SW 1271 (cell line): Measurements from ENCODE around the gene VCP.
"Not testable (repeated sequence)": the region's sequence is repeated elsewhere in the genome, so short reads cannot be mapped to it uniquely, and the experiment has no call there.

ENCODE experiments used
- DNase-seq, 2 experiments: peaks; one replicate each; lab custom pipeline; 2025; lab: John Stamatoyannopoulos, UW

VCP gene

GRCh38 chr9:35060548-35061207 lies 11.7 kb downstream of the VCP start:
- DNase-seq = no peak

GRCh38 chr9:35059438-35059837 lies 13.0 kb downstream of the VCP start:
- DNase-seq = no peak

DNA sequence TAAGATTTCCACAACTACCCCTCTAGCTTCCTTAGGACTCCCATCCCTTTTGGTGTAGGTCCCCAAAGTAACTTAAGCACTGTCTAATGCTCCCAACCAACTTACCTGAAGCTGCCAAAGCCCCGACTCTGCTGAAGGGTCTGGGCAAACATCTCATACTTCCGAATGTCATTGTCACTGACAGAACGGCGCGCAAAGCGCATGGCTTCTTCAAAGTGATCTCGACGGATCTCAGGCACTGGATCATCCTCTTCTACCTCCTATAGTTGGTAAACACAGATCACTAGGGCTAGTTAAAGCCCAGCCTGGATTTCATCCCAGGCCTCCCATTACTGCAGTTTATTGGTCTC lies 15.2 kb downstream of the VCP start:
- no peak for DNase-seq

- no peak for DNase-seq
These were observed 15.7 kb downstream of the VCP start for GRCh38 chr9:35056571-35057270.

GRCh38 chr9:35054871-35055644 lies 17.4 kb downstream of the VCP start:
- DNase-seq = no peak

GRCh38 chr9:35054185-35054835 lies 18.1 kb downstream of the VCP start:
- DNase-seq = no peak

GRCh38 chr9:35051069-35051967 lies 21.1 kb downstream of the VCP start:
- peak in 1 of 2 experiments; percentile 46 for DNase-seq

- no peak for DNase-seq
These were observed 23.9 kb downstream of the VCP start for GRCh38 chr9:35048511-35048910.

DNA sequence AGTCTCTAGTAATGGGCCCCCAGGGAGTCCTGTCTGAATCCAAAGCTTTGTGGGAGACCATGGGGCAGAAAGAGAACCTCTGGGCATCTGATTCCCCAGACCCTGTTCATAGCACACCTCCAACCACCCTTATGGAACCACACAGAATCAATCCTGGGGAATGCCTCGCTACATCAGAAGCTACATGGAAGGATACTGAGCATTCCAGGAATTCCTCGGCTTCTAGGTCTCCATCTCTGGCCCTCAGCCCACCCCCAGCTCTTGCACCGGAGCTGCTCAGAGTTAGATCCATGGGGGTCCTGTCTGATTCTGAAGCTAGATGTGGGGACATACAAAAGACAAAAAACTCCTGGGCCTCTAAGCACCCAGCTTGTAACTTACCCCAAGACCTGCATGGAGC lies 28.4 kb downstream of the VCP start:
- no peak for DNase-seq

GRCh38 chr9:35042891-35043545 lies 29.4 kb downstream of the VCP start:
- DNase-seq = no peak

DNA sequence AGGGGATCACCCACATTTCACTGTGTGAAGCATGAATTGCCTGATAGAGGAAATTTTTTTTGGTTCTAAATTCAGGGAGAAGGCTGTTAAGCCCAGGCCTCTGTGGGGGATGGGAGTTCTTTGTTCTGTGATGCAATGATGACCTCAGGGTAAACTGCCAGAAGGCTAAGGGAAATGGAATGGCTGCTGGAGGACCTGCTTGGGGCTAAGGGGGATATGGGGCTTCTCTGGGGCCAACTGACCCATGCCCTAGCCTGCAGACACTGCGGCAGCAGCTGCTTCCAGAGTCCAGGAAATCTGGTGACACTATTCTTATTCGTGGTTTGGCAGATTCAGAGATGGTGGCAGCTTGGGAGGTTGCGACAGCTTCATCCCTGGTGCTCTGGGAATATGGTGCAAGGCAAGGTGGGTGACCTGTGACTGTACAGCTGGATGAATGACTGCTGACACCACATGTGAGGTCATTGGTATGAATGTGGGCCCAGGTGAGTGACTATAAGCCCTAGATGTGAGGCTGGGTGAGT lies 30.3 kb downstream of the VCP start:
- DNase-seq = no peak

DNA sequence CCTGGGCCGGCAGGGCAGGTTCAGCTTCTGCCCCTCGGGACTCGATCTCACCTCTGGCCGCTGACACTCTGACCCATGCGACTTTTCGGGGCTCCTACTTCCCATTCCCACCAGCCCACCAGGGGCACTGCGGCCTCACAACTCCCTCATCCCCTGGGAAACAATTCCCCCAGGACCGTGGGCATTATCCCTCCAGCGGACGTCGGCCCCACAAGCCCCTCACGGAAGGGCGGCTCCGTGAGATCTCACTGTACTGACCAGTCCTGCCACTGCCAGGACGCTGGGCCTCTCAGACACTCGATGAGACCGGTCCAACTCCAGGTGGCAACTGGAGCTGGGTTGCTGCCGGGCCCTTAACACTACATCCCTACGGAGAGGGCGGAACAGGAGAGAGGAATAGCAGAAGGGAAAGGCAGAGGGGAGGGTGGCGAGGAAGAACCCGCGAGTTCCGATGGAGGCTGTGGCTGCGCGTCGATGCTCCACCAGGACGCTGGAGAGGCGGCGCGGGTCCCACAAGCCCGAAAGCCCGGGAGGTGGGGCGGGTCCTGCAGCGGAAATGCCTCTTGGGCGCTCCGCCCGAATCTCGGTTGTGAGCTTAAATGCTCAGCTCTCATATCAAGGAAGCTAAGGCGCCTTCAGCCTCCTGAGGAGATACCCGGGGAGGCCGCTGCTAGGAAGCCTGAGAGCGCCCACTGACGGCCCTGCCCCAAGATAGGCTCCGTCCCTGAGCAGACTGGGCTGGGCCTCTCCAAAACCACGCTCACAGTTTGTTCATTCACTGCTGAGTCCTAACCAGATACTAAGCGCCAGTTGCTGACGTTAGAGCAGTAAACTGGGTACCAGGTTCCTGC lies 36.3 kb downstream of the VCP start:
- DNase-seq = no peak

DNA sequence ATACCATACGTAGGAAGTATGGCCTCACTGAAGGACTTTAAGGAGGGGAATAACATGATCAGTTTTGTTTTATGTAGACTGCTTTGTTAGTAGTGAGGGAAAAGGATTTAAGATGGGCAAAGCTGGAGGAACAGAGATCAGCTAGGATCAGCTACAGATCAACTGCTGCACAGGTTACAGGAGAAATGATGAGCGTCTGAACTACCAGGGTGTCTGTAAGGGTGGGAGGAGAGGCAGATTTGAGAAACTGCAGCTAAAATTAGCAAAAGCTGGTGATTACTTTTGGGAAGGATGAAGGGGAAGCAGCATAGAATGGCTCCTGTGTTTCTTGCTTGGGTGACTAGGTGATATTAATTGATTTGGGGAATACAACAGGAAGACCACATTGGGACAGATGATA lies 39.3 kb downstream of the VCP start:
- DNase-seq = no peak

GRCh38 chr9:35029852-35030251 lies 42.6 kb downstream of the VCP start:
- DNase-seq = no peak

GRCh38 chr9:35029241-35029640 lies 43.2 kb downstream of the VCP start:
- DNase-seq = no peak

DNA sequence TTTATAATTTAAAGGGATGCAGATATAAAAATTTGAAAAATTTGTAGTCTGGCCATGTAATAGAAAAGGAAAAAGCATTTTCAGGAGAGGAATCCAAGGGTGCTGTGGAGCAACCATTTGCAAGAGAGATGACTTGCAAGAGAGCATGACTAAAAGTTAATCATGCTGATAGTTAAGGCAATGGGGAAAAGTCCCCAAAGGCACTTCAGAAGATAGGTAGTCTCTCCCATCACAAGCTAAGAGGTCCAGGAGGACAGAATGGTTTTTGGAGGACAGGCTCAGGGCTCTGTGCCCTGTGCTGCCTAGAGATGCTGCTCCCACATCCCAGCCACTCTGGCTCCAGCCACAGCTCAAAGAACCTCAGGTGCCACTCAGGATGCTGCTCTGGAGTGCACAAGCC lies 44.1 kb downstream of the VCP start:
- DNase-seq = no peak

DNA sequence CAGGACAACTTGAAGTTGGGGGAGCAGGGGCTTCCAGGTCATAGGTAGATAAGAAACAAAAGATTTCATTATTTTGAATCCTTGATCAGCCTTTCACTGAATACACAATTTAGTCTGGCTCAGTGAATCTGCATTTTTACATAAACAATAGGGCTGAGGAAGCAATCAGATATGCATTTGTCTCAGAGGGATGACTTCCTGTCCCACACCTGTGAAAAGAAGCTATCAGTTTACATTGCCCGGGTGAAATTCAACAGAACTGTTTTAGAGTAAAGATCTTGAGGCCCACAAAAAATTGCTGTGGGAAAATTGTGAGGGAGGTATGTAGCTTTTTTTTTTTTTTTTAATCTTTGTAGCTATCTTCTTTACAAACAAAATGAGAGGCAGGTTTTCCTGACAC lies 44.6 kb downstream of the VCP start:
- DNase-seq = no peak

GRCh38 chr9:35027374-35027773 lies 45.1 kb downstream of the VCP start:
- no peak for DNase-seq

DNA sequence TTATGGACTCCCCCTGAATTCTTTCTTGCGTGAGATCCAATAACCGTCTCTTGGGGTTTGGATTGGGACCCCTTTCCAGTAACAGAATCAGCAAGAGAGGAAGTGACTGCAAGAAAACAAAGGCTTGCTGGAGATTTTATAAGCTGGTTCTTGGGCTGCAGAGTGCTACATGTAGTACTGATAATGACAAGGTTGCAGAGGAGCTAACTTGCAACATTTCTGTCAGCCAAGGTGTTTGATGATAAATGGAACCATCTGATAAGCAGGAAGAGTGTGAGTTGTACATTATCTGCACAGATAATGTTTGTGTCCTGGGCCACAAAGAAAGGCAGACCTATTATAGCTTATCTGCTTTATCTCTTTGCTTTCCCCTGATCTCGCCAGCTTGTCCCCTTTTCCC lies 45.8 kb downstream of the VCP start:
- DNase-seq = no peak

DNA sequence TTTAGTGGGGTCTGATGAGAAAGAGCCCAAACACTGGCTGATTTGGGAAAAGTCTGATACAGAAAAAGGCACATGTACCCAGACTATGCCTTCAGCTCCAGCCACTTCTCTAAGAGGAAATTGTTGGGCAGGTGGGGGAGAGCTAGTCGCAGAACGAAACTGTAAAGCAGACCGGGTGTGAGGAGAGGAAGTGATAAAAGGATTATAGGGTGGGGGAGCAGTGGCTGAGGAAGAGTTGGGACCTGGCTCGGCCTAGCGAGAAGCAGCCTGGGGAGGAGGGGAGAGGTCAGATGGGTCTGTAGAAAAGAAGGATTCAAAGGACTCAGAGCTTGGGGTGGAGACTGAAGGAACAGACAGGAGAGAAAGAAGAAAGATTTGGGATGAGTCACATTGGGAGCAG lies 49.0 kb downstream of the VCP start:
- not testable (repeated sequence) for DNase-seq
